Stomach (tissue), 4 donors: Measurements from ENCODE around the gene RDX.

Experiments
- CTCF ChIP-seq, 7 experiments: fragments of 450-650 bp in 4 of 7; fragments of 200-600 bp in 3 of 7; sonication (generic) in 3 of 7; IDR thresholded peaks; one replicate each; pipeline ENCODE4 v1.5.1; 2016 to 2019; ENCODE audit warnings: antibody characterized with exemption in 7 of 7, control low read depth in 2 of 7, mild to moderate bottlenecking in 1 of 7
- POLR2AphosphoS5 ChIP-seq, 3 donors: sonication (generic); formaldehyde crosslinking; IDR thresholded peaks; one replicate each; pipeline ENCODE4 v1.6.1; 2016; ENCODE audit warnings: antibody characterized with exemption in 3 of 3

GRCh38 chr11:110301032-110301431 is 4.6 kb upstream of the RDX start:
- TF ChIP-seq CTCF (IDR thresholded peaks at IDR 0.05) (no peak), POLR2AphosphoS5 (IDR thresholded peaks at IDR 0.05) (no peak)
